H1 (cell line): ENCODE results near the gene COL5A3. TPM values are rescaled to one million over a fixed set of nuclear protein-coding genes. Genes with fewer than 3 reads are reported as not detected.

Experiments used
- CTCF ChIA-PET: fragments of 300-600 bp; sonication (Branson Sonifier 250); formaldehyde crosslinking; loops from one replicate; lab custom pipeline; 2021; ENCODE audit not compliant: partially characterized antibody; lab: Charles Lee
- POLR2A ChIA-PET: fragments of 300-600 bp; sonication (Branson Sonifier 250); formaldehyde crosslinking; loops from one replicate; lab custom pipeline; 2021; ENCODE audit warnings: inconsistent platforms; ENCODE audit not compliant: partially characterized antibody; lab: Charles Lee
- DNase-seq, 2 experiments: peaks; one replicate each; pipeline versions ENCODE4 v3.0.0 to v3.0.0-alpha.2; 2010 to 2022; ENCODE audit warnings: low spot score in 2 of 2, low read depth in 1 of 2, mixed read lengths in 1 of 2
- FAIRE-seq: peaks from 2 replicates; lab custom pipeline; 2011; peaks lifted over from hg19 to GRCh38; lab: Jason Lieb, UNC
- H2AFZ ChIP-seq: 2 replicates; pipeline ENCODE4 v1.8.1; 2012; ENCODE audit warnings: low read length, inconsistent platforms
- H2AK5ac ChIP-seq: 2 replicates; pipeline ENCODE4 v1.6.1; 2013; ENCODE audit warnings: low read depth, low read length
- H2BK120ac ChIP-seq: replicated peaks from 2 replicates; pipeline ENCODE3; 2013; ENCODE audit warnings: low read depth, low read length, inconsistent platforms
- H2BK12ac ChIP-seq: 2 replicates; pipeline ENCODE4 v1.6.1; 2013; ENCODE audit warnings: low read depth, low read length
- H2BK15ac ChIP-seq: 2 replicates; pipeline ENCODE4 v1.6.1; 2013; ENCODE audit warnings: low read length
- H2BK20ac ChIP-seq: 2 replicates; pipeline ENCODE4 v1.6.1; 2013; ENCODE audit warnings: low read length
- H2BK5ac ChIP-seq: 2 replicates; pipeline ENCODE4 v1.6.1; 2013; ENCODE audit warnings: low read depth, low read length
- H3K14ac ChIP-seq: 2 replicates; pipeline ENCODE4 v1.6.1; 2013; ENCODE audit warnings: inconsistent platforms; ENCODE audit not compliant: insufficient read length
- H3K18ac ChIP-seq: 2 replicates; pipeline ENCODE4 v1.6.1; 2013; ENCODE audit warnings: low read length; ENCODE audit errors: extremely low read depth
- H3K23ac ChIP-seq: 2 replicates; pipeline ENCODE4 v1.6.1; 2013; ENCODE audit warnings: inconsistent platforms; ENCODE audit not compliant: insufficient read length
- H3K23me2 ChIP-seq: 2 replicates; pipeline ENCODE4 v1.6.1; 2013; ENCODE audit warnings: low read depth, low read length
- H3K27ac ChIP-seq: 2 replicates; pipeline ENCODE4 v1.6.1; 2011; ENCODE audit warnings: low read depth, low read length, inconsistent platforms
- H3K27me3 ChIP-seq, 4 experiments: replicated peaks in 1 of 4; 1 replicate in 1 of 4; 2 replicates in 3 of 4; pipeline versions ENCODE4 v1.6.1 to v1.8.1; 2011 to 2013; ENCODE audit warnings: low read length in 3 of 4, mild to moderate bottlenecking in 3 of 4, inconsistent platforms in 2 of 4, mixed read lengths in 2 of 4, moderate library complexity in 1 of 4; ENCODE audit not compliant: control insufficient read depth in 3 of 4, insufficient read depth in 3 of 4; ENCODE audit errors: extremely low read depth in 1 of 4
- H3K36me3 ChIP-seq, 4 experiments: 2 replicates each; pipeline versions ENCODE4 v1.6.1 to v1.8.1; 2011 to 2013; ENCODE audit warnings: mild to moderate bottlenecking in 4 of 4, low read length in 3 of 4, moderate library complexity in 2 of 4, control low read depth in 1 of 4, inconsistent platforms in 1 of 4; ENCODE audit not compliant: insufficient read depth in 4 of 4, control insufficient read depth in 2 of 4
- H3K4ac ChIP-seq: replicated peaks from 2 replicates; pipeline ENCODE3; 2013; ENCODE audit warnings: low read length, low read depth, mixed read lengths, inconsistent platforms; ENCODE audit not compliant: insufficient read length
- H3K4me1 ChIP-seq, 4 experiments: replicated peaks in 1 of 4; 1 replicate in 1 of 4; 2 replicates in 3 of 4; pipeline versions ENCODE4 v1.6.1 to v1.8.1; 2011 to 2013; ENCODE audit warnings: low read length in 3 of 4, inconsistent platforms in 2 of 4, mixed read lengths in 1 of 4; ENCODE audit not compliant: insufficient read depth in 4 of 4, control insufficient read depth in 3 of 4
- H3K4me2 ChIP-seq, 2 experiments: 2 replicates each; pipeline versions ENCODE4 v1.6.1 to v1.8.1; 2011 to 2013; ENCODE audit warnings: low read depth in 2 of 2, low read length in 2 of 2, control low read depth in 1 of 2, inconsistent platforms in 1 of 2, mild to moderate bottlenecking in 1 of 2; ENCODE audit not compliant: insufficient read depth in 1 of 2
- H3K4me3 ChIP-seq, 4 experiments: fragments of 200-600, 300-600 bp in 1 of 4; sonication (generic), shearing (Covaris generic), sonication (Bioruptor Twin) in 1 of 4; 2 replicates each; pipeline versions ENCODE4 v1.5.1 to v1.8.1; 2011 to 2016; ENCODE audit warnings: low read length in 4 of 4, low read depth in 3 of 4, control low read depth in 2 of 4, inconsistent platforms in 2 of 4, mild to moderate bottlenecking in 2 of 4, mixed read lengths in 1 of 4, moderate library complexity in 1 of 4; ENCODE audit not compliant: insufficient read depth in 2 of 4; ENCODE audit errors: extremely low read depth in 1 of 4
- H3K56ac ChIP-seq: replicated peaks from 2 replicates; pipeline ENCODE3; 2013; ENCODE audit warnings: low read depth, mild to moderate bottlenecking, mixed read lengths, low read length, inconsistent platforms; ENCODE audit not compliant: insufficient read length
- H3K79me1 ChIP-seq: 2 replicates; pipeline ENCODE4 v1.6.1; 2013; ENCODE audit warnings: low read depth, low read length, control low read depth
- H3K79me2 ChIP-seq, 2 experiments: 2 replicates each; pipeline versions ENCODE4 v1.6.1 to v1.8.1; 2012 to 2013; ENCODE audit warnings: low read length in 2 of 2, mild to moderate bottlenecking in 2 of 2, inconsistent platforms in 1 of 2; ENCODE audit not compliant: insufficient read depth in 2 of 2, control insufficient read depth in 1 of 2
- H3K9ac ChIP-seq, 4 experiments: replicated peaks in 1 of 4; 1 replicate in 1 of 4; 2 replicates in 3 of 4; pipeline versions ENCODE4 v1.6.1 to v1.8.1; 2011 to 2013; ENCODE audit warnings: low read depth in 3 of 4, low read length in 3 of 4, control low read depth in 2 of 4, mild to moderate bottlenecking in 2 of 4, moderate library complexity in 2 of 4, inconsistent platforms in 1 of 4; ENCODE audit errors: extremely low read depth in 1 of 4
- H3K9me3 ChIP-seq, 2 experiments: 2 replicates each; pipeline versions ENCODE4 v1.6.1 to v1.8.1; 2012 to 2013; ENCODE audit warnings: mild to moderate bottlenecking in 2 of 2, moderate library complexity in 2 of 2, control low read depth in 1 of 2, inconsistent platforms in 1 of 2, low read depth in 1 of 2, low read length in 1 of 2, mixed read lengths in 1 of 2; ENCODE audit not compliant: insufficient read depth in 2 of 2
- H4K20me1 ChIP-seq, 2 experiments: replicated peaks in 1 of 2; 2 replicates each; pipeline versions ENCODE3 to v1.8.1; 2011 to 2013; ENCODE audit warnings: inconsistent platforms in 2 of 2, low read length in 2 of 2, mild to moderate bottlenecking in 1 of 2; ENCODE audit not compliant: insufficient read depth in 2 of 2, control insufficient read depth in 1 of 2
- H4K5ac ChIP-seq: 2 replicates; pipeline ENCODE4 v1.6.1; 2013; ENCODE audit warnings: low read length, low read depth, mixed read lengths, inconsistent platforms; ENCODE audit not compliant: insufficient read length
- H4K8ac ChIP-seq: 2 replicates; pipeline ENCODE4 v1.8.0; 2013; ENCODE audit warnings: mild to moderate bottlenecking, moderate library complexity, low read length, inconsistent platforms; ENCODE audit not compliant: insufficient read depth; ENCODE audit errors: extremely low read depth
- H4K91ac ChIP-seq: replicated peaks from 2 replicates; pipeline ENCODE3; 2013; ENCODE audit warnings: low read length, mixed read lengths, inconsistent platforms; ENCODE audit not compliant: insufficient read length
- SP4 ChIP-seq: IDR thresholded peaks from 2 replicates; pipeline ENCODE4 v1.6.1; 2012; ENCODE audit warnings: low read length, inconsistent platforms
- WGBS, 2 experiments: shearing (Covaris generic) in 1 of 2; methylation state at CpG; one replicate each; pipeline versions ENCODE4 v1.1.6 to v1.1.7; 2013 to 2015; ENCODE audit warnings: low lambda C conversion rate in 2 of 2, mixed read lengths in 2 of 2, inconsistent platforms in 1 of 2, low coverage in 1 of 2, missing lambda C conversion rate in 1 of 2; ENCODE audit not compliant: insufficient replicate concordance in 2 of 2, insufficient coverage in 1 of 2, insufficient read length in 1 of 2; ENCODE audit errors: extremely low coverage in 1 of 2, missing lambda C conversion rate in 1 of 2; 5-methylcytosine and 5-hydroxymethylcytosine counted together
- polyA plus RNA-seq, 7 experiments: library from polyadenylated mRNA; depleted of rRNA in 3 of 7; stranded (reverse) in 5 of 7; unstranded in 2 of 7; fragments of >200 nt in 5 of 7; fragments of 200-250 nt in 2 of 7; gene quantifications; 1 replicate in 5 of 7; 2 replicates in 1 of 7; 4 replicates in 1 of 7; pipeline versions ENCODE4 v1.2.1 to v1.2.3, GENCODE V29; 2011 to 2013; ENCODE audit warnings: missing spikeins in 2 of 7, mixed read lengths in 2 of 7
- total RNA-seq: library from RNA; stranded (reverse); fragmentation: NEBNext Ultra II Directional; extraction: Animal tissue kit (Norgen Biotek cat#: 25700); gene quantifications from 2 replicates; pipeline ENCODE4 v1.2.1, GENCODE V29; 2021

The COL5A3 gene
- total and polyA plus RNA-seq, 2 of the 8 experiments (the other 6 are each of a cell fraction or from before 2014, with no cell fraction given), result 0.67 to 0.74 TPM

- POLR2A ChIA-PET, result interaction anchor here (0.6 to 1.3 kb wide), 3 partner anchors 12 to 151 kb away, joined by 3 to 4 read pairs (median 4); partner anchors contain the start of gene COL5A3
- Histone ChIP-seq H4K5ac (no peak overlapping the region), H3K23ac (no peak overlapping the region), H3K27me3 (peaks cover 0 to 3% (median 0%) of the 10 kb centered on the region in 4 experiments; a peak in 1 of 7 replicates), H2BK5ac (no peak overlapping the region), H3K4me2 (no peak overlapping the region), H3K56ac (no peak overlapping the region), H2BK20ac (no peak overlapping the region), H2BK12ac (no peak overlapping the region), H3K4ac (no peak overlapping the region), H4K8ac (no peak overlapping the region), H3K4me3 (no peak overlapping the region), H4K20me1 (no peaks in the 10 kb centered on the region), H3K27ac (no peak overlapping the region), H2AFZ (no peak overlapping the region), H3K9ac (no peak overlapping the region), H3K36me3 (no peaks in the 10 kb centered on the region), H3K79me2 (no peaks in the 10 kb centered on the region), H2BK15ac (no peak overlapping the region), H3K9me3 (no peaks in the 10 kb centered on the region), H3K14ac (no peak overlapping the region), H3K23me2 (no peaks in the 10 kb centered on the region), H3K18ac (no peak overlapping the region), H4K91ac (no peak overlapping the region), H3K79me1 (no peaks in the 10 kb centered on the region), H2AK5ac (no peak overlapping the region), H3K4me1 (no peaks in the 10 kb centered on the region), H2BK120ac (no peak overlapping the region)
- CTCF ChIA-PET, result interaction anchor here (0.7 to 8.8 kb wide), 9 partner anchors 10 to 148 kb away, joined by 3 to 45 read pairs (median 3); partner anchors contain the start of gene COL5A3
- no peak for TF ChIP-seq SP4
- DNase-seq (no peak), FAIRE-seq (no peak)
- WGBS, 2 experiments, result 85% methylated on average over 2 of the region's 2 CpGs; no CpG with 5 or more reads in 1 of the 2 experiments
Observed at GRCh38 chr19:10021863-10022262, 11.6 kb upstream of the COL5A3 start.
